ENCODE results near the gene WNT11. TPM values are rescaled to one million over a fixed set of nuclear protein-coding genes. Genes with fewer than 3 reads are reported as not detected.

WNT11 gene
- total and polyA plus RNA-seq, 2 of the 13 experiments (the other 11 are each of a cell fraction or from before 2014, with no cell fraction given), result 0.34 to 0.66 TPM

DNA sequence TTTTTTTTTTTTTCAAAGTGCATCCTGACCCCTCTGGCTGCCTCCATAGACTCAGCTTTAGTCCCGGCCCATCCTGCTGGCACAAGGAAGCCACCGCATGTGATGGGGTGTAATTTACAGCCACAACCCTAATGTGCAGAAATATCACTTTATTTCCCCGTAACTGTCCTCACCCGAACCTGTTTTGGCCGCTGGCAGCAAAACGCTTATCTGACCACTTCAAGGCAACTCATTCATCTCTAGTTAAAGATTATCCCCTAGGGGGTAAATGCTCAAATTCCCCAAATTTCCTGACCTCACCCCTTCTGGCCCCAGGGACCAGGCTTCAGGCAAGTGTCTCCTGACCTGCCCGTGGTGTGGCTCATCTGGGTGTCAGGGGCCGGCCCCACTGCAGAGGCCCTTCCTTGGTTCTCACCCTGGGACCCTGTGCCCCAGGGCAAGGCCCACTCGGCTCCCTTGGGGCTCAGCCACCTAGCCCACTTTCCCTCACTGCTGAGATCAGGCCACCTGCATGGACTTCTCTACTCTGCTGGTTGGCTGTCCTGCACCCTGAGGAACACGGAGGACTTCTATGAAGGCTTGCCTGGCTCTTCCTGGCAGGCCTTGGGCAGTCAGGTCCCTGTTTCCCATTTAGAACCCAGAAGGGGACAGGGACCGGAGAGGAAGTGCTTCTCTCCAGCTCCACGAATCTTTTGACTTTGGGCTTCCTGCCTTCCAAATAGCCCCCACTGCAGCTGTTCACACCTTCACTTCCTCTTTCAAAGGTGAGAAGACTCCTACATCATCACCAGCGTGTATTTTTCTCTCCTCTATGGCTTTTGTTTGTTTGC lies 53.3 kb downstream of the WNT11 start (continued):
- TF ChIP-seq, protein P1, sequence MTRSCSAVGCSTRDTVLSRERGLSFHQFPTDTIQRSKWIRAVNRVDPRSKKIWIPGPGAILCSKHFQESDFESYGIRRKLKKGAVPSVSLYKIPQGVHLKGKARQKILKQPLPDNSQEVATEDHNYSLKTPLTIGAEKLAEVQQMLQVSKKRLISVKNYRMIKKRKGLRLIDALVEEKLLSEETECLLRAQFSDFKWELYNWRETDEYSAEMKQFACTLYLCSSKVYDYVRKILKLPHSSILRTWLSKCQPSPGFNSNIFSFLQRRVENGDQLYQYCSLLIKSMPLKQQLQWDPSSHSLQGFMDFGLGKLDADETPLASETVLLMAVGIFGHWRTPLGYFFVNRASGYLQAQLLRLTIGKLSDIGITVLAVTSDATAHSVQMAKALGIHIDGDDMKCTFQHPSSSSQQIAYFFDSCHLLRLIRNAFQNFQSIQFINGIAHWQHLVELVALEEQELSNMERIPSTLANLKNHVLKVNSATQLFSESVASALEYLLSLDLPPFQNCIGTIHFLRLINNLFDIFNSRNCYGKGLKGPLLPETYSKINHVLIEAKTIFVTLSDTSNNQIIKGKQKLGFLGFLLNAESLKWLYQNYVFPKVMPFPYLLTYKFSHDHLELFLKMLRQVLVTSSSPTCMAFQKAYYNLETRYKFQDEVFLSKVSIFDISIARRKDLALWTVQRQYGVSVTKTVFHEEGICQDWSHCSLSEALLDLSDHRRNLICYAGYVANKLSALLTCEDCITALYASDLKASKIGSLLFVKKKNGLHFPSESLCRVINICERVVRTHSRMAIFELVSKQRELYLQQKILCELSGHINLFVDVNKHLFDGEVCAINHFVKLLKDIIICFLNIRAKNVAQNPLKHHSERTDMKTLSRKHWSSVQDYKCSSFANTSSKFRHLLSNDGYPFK (CRISPR knock-in tag; IDR thresholded peaks at IDR 0.05; ENCODE audit: borderline replicate concordance), result 0 out of 2 replicates have a peak, but pooled peaks have one; percentile 10
- no peak for TF ChIP-seq HMG20A (CRISPR knock-in tag; IDR thresholded peaks at IDR 0.05; ENCODE audit: borderline replicate concordance)
- peak; percentile 54; the same call in 1 of the 2 replicates for TF ChIP-seq PHF8 (CRISPR knock-in tag; IDR thresholded peaks at IDR 0.05)
- no peak for TF ChIP-seq MED8 (CRISPR knock-in tag; IDR thresholded peaks at IDR 0.05; ENCODE audit: insufficient replicate concordance)
- no peak for TF ChIP-seq ZNF878 (CRISPR knock-in tag; IDR thresholded peaks at IDR 0.05)
- TF ChIP-seq SP2 (CRISPR knock-in tag; IDR thresholded peaks at IDR 0.05), result no peak
- TF ChIP-seq, protein P2, sequence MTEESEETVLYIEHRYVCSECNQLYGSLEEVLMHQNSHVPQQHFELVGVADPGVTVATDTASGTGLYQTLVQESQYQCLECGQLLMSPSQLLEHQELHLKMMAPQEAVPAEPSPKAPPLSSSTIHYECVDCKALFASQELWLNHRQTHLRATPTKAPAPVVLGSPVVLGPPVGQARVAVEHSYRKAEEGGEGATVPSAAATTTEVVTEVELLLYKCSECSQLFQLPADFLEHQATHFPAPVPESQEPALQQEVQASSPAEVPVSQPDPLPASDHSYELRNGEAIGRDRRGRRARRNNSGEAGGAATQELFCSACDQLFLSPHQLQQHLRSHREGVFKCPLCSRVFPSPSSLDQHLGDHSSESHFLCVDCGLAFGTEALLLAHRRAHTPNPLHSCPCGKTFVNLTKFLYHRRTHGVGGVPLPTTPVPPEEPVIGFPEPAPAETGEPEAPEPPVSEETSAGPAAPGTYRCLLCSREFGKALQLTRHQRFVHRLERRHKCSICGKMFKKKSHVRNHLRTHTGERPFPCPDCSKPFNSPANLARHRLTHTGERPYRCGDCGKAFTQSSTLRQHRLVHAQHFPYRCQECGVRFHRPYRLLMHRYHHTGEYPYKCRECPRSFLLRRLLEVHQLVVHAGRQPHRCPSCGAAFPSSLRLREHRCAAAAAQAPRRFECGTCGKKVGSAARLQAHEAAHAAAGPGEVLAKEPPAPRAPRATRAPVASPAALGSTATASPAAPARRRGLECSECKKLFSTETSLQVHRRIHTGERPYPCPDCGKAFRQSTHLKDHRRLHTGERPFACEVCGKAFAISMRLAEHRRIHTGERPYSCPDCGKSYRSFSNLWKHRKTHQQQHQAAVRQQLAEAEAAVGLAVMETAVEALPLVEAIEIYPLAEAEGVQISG (CRISPR knock-in tag; IDR thresholded peaks at IDR 0.05), result peak; percentile 21; the same call in 1 of the 2 replicates
- peak; percentile 19; the same call in 1 of the 2 replicates for TF ChIP-seq GATAD2A (CRISPR knock-in tag; IDR thresholded peaks at IDR 0.05)
- TF ChIP-seq NCOA2 (CRISPR knock-in tag; IDR thresholded peaks at IDR 0.05), result peak; percentile 33
- TF ChIP-seq, protein P3, sequence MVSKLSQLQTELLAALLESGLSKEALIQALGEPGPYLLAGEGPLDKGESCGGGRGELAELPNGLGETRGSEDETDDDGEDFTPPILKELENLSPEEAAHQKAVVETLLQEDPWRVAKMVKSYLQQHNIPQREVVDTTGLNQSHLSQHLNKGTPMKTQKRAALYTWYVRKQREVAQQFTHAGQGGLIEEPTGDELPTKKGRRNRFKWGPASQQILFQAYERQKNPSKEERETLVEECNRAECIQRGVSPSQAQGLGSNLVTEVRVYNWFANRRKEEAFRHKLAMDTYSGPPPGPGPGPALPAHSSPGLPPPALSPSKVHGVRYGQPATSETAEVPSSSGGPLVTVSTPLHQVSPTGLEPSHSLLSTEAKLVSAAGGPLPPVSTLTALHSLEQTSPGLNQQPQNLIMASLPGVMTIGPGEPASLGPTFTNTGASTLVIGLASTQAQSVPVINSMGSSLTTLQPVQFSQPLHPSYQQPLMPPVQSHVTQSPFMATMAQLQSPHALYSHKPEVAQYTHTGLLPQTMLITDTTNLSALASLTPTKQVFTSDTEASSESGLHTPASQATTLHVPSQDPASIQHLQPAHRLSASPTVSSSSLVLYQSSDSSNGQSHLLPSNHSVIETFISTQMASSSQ (IDR thresholded peaks at IDR 0.05; ENCODE audit: low read depth), result peak; percentile 22; the same call in 1 of the 2 replicates
- TF ChIP-seq, protein P3 (CRISPR knock-in tag; IDR thresholded peaks at IDR 0.05; ENCODE audit: borderline replicate concordance), result 0 out of 2 replicates have a peak, but pooled peaks have one; percentile 45
- no peak for TF ChIP-seq ZNF558 (CRISPR knock-in tag; IDR thresholded peaks at IDR 0.05; ENCODE audit: borderline replicate concordance)
- TF ChIP-seq, protein P4, sequence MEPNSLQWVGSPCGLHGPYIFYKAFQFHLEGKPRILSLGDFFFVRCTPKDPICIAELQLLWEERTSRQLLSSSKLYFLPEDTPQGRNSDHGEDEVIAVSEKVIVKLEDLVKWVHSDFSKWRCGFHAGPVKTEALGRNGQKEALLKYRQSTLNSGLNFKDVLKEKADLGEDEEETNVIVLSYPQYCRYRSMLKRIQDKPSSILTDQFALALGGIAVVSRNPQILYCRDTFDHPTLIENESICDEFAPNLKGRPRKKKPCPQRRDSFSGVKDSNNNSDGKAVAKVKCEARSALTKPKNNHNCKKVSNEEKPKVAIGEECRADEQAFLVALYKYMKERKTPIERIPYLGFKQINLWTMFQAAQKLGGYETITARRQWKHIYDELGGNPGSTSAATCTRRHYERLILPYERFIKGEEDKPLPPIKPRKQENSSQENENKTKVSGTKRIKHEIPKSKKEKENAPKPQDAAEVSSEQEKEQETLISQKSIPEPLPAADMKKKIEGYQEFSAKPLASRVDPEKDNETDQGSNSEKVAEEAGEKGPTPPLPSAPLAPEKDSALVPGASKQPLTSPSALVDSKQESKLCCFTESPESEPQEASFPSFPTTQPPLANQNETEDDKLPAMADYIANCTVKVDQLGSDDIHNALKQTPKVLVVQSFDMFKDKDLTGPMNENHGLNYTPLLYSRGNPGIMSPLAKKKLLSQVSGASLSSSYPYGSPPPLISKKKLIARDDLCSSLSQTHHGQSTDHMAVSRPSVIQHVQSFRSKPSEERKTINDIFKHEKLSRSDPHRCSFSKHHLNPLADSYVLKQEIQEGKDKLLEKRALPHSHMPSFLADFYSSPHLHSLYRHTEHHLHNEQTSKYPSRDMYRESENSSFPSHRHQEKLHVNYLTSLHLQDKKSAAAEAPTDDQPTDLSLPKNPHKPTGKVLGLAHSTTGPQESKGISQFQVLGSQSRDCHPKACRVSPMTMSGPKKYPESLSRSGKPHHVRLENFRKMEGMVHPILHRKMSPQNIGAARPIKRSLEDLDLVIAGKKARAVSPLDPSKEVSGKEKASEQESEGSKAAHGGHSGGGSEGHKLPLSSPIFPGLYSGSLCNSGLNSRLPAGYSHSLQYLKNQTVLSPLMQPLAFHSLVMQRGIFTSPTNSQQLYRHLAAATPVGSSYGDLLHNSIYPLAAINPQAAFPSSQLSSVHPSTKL (CRISPR knock-in tag; IDR thresholded peaks at IDR 0.05), result no peak
- TF ChIP-seq DR1 (CRISPR knock-in tag; IDR thresholded peaks at IDR 0.05), result no peak
- TF ChIP-seq SRSF1 (optimal IDR thresholded peaks at IDR 0.05; ENCODE audit: low read depth, low read length), result no peak
